H1 (cell line): ENCODE measurements around the gene PITPNM1.
"Not testable (repeated sequence)": the region's sequence is repeated elsewhere in the genome, so short reads cannot be mapped to it uniquely, and the experiment has no call there.

Source experiments
- ATF3 ChIP-seq: IDR thresholded peaks from 2 replicates; pipeline ENCODE4 v1.6.1; 2011; ENCODE audit warnings: low read depth, mild to moderate bottlenecking, low read length; ENCODE audit not compliant: insufficient read depth
- RAD21 ChIP-seq, 2 experiments: IDR thresholded peaks in 1 of 2; conservative IDR thresholded peaks in 1 of 2; 2 replicates each; pipeline ENCODE4 v1.6.1; 2011; ENCODE audit warnings: low read depth in 2 of 2, low read length in 2 of 2, improper control_type of control experiment in 1 of 2, inconsistent platforms in 1 of 2, mild to moderate bottlenecking in 1 of 2, moderate library complexity in 1 of 2
- TF ChIP-seq, protein P1 (sequence below), 3 experiments: IDR thresholded peaks; 1 replicate in 2 of 3; 2 replicates in 1 of 3; pipeline versions ENCODE4 v1.5.1 to v1.6.1; 2011; ENCODE audit warnings: low read length in 3 of 3, mild to moderate bottlenecking in 3 of 3, inconsistent platforms in 2 of 3, low read depth in 1 of 3, moderate library complexity in 1 of 3; ENCODE audit not compliant: insufficient read depth in 1 of 3; ENCODE audit errors: control extremely low read depth in 1 of 3

DNA sequence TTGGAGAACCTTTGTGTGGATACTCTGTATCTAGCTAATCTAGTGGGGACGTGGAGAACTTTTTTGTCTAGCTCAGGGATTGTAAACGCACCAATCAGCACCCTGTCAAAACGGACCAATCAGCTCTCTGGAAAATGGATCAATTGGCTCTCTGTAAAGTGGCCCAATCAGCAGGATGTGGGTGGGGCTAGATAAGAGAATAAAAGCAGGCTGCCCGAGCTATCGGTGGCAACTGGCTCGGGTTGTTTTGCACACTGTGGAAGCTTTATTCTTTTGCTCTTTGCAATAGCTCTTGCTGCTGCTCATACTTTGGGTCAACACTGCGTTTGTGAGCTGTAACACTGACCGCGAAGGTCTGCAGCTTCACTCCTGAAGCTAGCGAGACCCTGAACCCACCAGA is 28.5 kb downstream of the PITPNM1 start:
- not testable (repeated sequence) for TF ChIP-seq RAD21 (IDR thresholded peaks at IDR 0.05 in 1 of 2, conservative IDR thresholded peaks at IDR 0.05 in 1 of 2; ENCODE audit: low read depth in 2 of 2, low read length in 2 of 2); ATF3
- TF ChIP-seq, protein P1, sequence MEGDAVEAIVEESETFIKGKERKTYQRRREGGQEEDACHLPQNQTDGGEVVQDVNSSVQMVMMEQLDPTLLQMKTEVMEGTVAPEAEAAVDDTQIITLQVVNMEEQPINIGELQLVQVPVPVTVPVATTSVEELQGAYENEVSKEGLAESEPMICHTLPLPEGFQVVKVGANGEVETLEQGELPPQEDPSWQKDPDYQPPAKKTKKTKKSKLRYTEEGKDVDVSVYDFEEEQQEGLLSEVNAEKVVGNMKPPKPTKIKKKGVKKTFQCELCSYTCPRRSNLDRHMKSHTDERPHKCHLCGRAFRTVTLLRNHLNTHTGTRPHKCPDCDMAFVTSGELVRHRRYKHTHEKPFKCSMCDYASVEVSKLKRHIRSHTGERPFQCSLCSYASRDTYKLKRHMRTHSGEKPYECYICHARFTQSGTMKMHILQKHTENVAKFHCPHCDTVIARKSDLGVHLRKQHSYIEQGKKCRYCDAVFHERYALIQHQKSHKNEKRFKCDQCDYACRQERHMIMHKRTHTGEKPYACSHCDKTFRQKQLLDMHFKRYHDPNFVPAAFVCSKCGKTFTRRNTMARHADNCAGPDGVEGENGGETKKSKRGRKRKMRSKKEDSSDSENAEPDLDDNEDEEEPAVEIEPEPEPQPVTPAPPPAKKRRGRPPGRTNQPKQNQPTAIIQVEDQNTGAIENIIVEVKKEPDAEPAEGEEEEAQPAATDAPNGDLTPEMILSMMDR (IDR thresholded peaks at IDR 0.05; ENCODE audit: control extremely low read depth in 1 of 3, insufficient read depth in 1 of 3, low read depth in 1 of 3, low read length in 3 of 3): not testable (repeated sequence)
